IMR-90 (cell line): ENCODE measurements around the gene ZNF169. TPM values are rescaled to one million over a fixed set of nuclear protein-coding genes. Genes with fewer than 3 reads are reported as not detected.

Experiments
- ATAC-seq: fragments of 200-7000 bp; cut with Tn5 transposase; 2 replicates; pipeline ENCODE4 v1.9.1; 2020; ENCODE audit warnings: low read depth, mild to moderate bottlenecking, moderate library complexity
- BruUV-seq: library from RNA; stranded (reverse); fragments of 400-500 nt; replicated peaks from 2 replicates; lab custom pipeline; 2021; lab: Mats Ljungman, UMichigan
- CTCF ChIA-PET: fragments of 300-600 bp; formaldehyde crosslinking; extraction: SDS; loops from one replicate; lab custom pipeline; 2021; ENCODE audit warnings: antibody characterized with exemption; lab: Yijun Ruan, JAX
- POLR2A ChIA-PET: fragments of 300-600 bp; sonication (Branson Sonifier 250); formaldehyde crosslinking; loops from one replicate; lab custom pipeline; 2022; ENCODE audit warnings: antibody characterized with exemption; ENCODE audit not compliant: unreplicated experiment; lab: Charles Lee
- DNase-seq: peaks from one replicate; pipeline ENCODE4 v3.0.0; 2013
- H2AFZ ChIP-seq: replicated peaks from 2 replicates; pipeline ENCODE3; 2013; ENCODE audit warnings: low read length, mild to moderate bottlenecking; ENCODE audit not compliant: poor library complexity
- H2AK5ac ChIP-seq: 2 replicates; pipeline ENCODE4 v1.6.1; 2013; ENCODE audit warnings: low read depth, low read length, inconsistent platforms
- H2AK9ac ChIP-seq: replicated peaks from 2 replicates; pipeline ENCODE3; 2013; ENCODE audit warnings: mild to moderate bottlenecking, low read depth, low read length, moderate library complexity; ENCODE audit not compliant: poor library complexity
- H2BK120ac ChIP-seq: 2 replicates; pipeline ENCODE4 v1.6.1; 2013; ENCODE audit warnings: low read depth, low read length, inconsistent platforms
- H2BK15ac ChIP-seq: 3 replicates; pipeline ENCODE4 v1.6.1; 2013; ENCODE audit warnings: low read depth, low read length, inconsistent platforms
- H2BK20ac ChIP-seq: 2 replicates; pipeline ENCODE4 v1.6.1; 2013; ENCODE audit warnings: low read depth, mild to moderate bottlenecking, inconsistent platforms, low read length, moderate library complexity
- H2BK5ac ChIP-seq: 2 replicates; pipeline ENCODE4 v1.6.1; 2013; ENCODE audit warnings: mild to moderate bottlenecking, low read depth, low read length, inconsistent platforms; ENCODE audit not compliant: poor library complexity, severe bottlenecking
- H3K14ac ChIP-seq: replicated peaks from 2 replicates; pipeline ENCODE4 v1.6.1; 2013; ENCODE audit warnings: low read depth, low read length, inconsistent platforms
- H3K18ac ChIP-seq: 2 replicates; pipeline ENCODE4 v1.6.1; 2013; ENCODE audit warnings: low read depth, low read length, control low read depth
- H3K23ac ChIP-seq: 2 replicates; pipeline ENCODE4 v1.6.1; 2013; ENCODE audit warnings: low read depth, low read length, inconsistent platforms
- H3K27ac ChIP-seq: 2 replicates; pipeline ENCODE4 v1.5.1; 2013; ENCODE audit warnings: mild to moderate bottlenecking, control low read depth, low read length; ENCODE audit not compliant: insufficient read depth
- H3K27me3 ChIP-seq: 2 replicates; pipeline ENCODE4 v1.6.1; 2013; ENCODE audit warnings: low read length; ENCODE audit not compliant: control insufficient read depth, insufficient read depth
- H3K36me3 ChIP-seq: 2 replicates; pipeline ENCODE4 v1.6.1; 2013; ENCODE audit warnings: low read length, mixed read lengths; ENCODE audit not compliant: control insufficient read depth, insufficient read depth
- H3K4ac ChIP-seq: 2 replicates; pipeline ENCODE4 v1.6.1; 2013; ENCODE audit warnings: low read depth, low read length, inconsistent platforms
- H3K4me1 ChIP-seq: 2 replicates; pipeline ENCODE4 v1.6.1; 2013; ENCODE audit warnings: low read length, mixed read lengths; ENCODE audit not compliant: control insufficient read depth, insufficient read depth
- H3K4me2 ChIP-seq: 2 replicates; pipeline ENCODE4 v1.6.1; 2013; ENCODE audit warnings: low read depth, mild to moderate bottlenecking, control low read depth, low read length, moderate library complexity
- H3K4me3 ChIP-seq: 2 replicates; pipeline ENCODE4 v1.5.1; 2013; ENCODE audit warnings: low read depth, mild to moderate bottlenecking, control low read depth, low read length, moderate library complexity; ENCODE audit not compliant: insufficient read depth
- H3K56ac ChIP-seq: 2 replicates; pipeline ENCODE4 v1.6.1; 2013; ENCODE audit warnings: low read length, inconsistent platforms; ENCODE audit not compliant: insufficient read depth; ENCODE audit errors: extremely low read depth
- H3K79me1 ChIP-seq, 2 experiments: 2 replicates each; pipeline ENCODE4 v1.6.1; 2013; ENCODE audit warnings: low read length in 2 of 2, inconsistent platforms in 1 of 2, low read depth in 1 of 2
- H3K9ac ChIP-seq: 2 replicates; pipeline ENCODE4 v1.6.1; 2013; ENCODE audit warnings: low read depth, low read length, control low read depth
- H3K9me1 ChIP-seq: 2 replicates; pipeline ENCODE4 v1.6.1; 2013; ENCODE audit warnings: low read length, inconsistent platforms; ENCODE audit not compliant: insufficient read depth
- H3K9me3 ChIP-seq: 2 replicates; pipeline ENCODE4 v1.6.1; 2013; ENCODE audit warnings: low read length; ENCODE audit not compliant: control insufficient read depth, insufficient read depth
- H4K20me1 ChIP-seq: 2 replicates; pipeline ENCODE4 v1.6.1; 2013; ENCODE audit warnings: low read length, inconsistent platforms; ENCODE audit not compliant: insufficient read depth
- H4K5ac ChIP-seq: 2 replicates; pipeline ENCODE4 v1.6.1; 2013; ENCODE audit warnings: mild to moderate bottlenecking, low read depth, low read length, control low read depth
- H4K8ac ChIP-seq, 2 experiments: 2 replicates each; pipeline ENCODE4 v1.6.1; 2013; ENCODE audit warnings: low read depth in 2 of 2, low read length in 2 of 2, control low read depth in 1 of 2, inconsistent platforms in 1 of 2
- H4K91ac ChIP-seq: 2 replicates; pipeline ENCODE4 v1.6.1; 2013; ENCODE audit warnings: low read depth, low read length, inconsistent platforms; ENCODE audit not compliant: insufficient read depth
- CHD1 ChIP-seq: IDR thresholded peaks from 2 replicates; pipeline ENCODE4 v1.6.1; 2012; ENCODE audit warnings: low read depth, low read length, improper control_type of control experiment
- FOS ChIP-seq: fragments of 150-350 bp; IDR thresholded peaks from 2 replicates; pipeline ENCODE4 v1.6.1; 2016; ENCODE audit warnings: low read depth, low read length
- MAFK ChIP-seq: IDR thresholded peaks from 2 replicates; pipeline ENCODE4 v1.6.1; 2012; ENCODE audit warnings: low read depth, low read length, improper control_type of control experiment
- MXI1 ChIP-seq: IDR thresholded peaks from 2 replicates; pipeline ENCODE4 v1.6.1; 2012; ENCODE audit warnings: low read depth, mild to moderate bottlenecking, low read length, moderate library complexity, borderline replicate concordance
- NFE2L2 ChIP-seq: fragments of 150-350 bp; IDR thresholded peaks from 2 replicates; pipeline ENCODE4 v1.6.1; 2016; ENCODE audit warnings: low read depth, mild to moderate bottlenecking, low read length
- POLR2A ChIP-seq: IDR thresholded peaks from 2 replicates; pipeline ENCODE4 v1.6.1; 2012; ENCODE audit warnings: mild to moderate bottlenecking, low read depth, low read length
- RAD21 ChIP-seq: IDR thresholded peaks from 2 replicates; pipeline ENCODE4 v1.6.1; 2012; ENCODE audit warnings: low read length, improper control_type of control experiment
- RCOR1 ChIP-seq: IDR thresholded peaks from 2 replicates; pipeline ENCODE4 v1.6.1; 2012; ENCODE audit warnings: mild to moderate bottlenecking, low read length, improper control_type of control experiment; ENCODE audit not compliant: insufficient replicate concordance
- dilution Hi-C: fragments of 300-500 bp; cut with HindIII; formaldehyde crosslinking; loops from one replicate; pipeline ENCODE4 v1.14.3; 2018; ENCODE audit warnings: low sequenced_read_pairs; ENCODE audit not compliant: unreplicated experiment
- in situ Hi-C: fragments of 300-500 bp; cut with MboI; formaldehyde crosslinking; loops from 3 replicates; pipeline ENCODE4 v1.14.3; 2019; ENCODE audit warnings: low sequenced_read_pairs, inconsistent platforms, mixed read lengths
- intact Hi-C: fragments of 100-400 bp; cut with micrococcal nuclease; formaldehyde crosslinking; loops from 2 replicates; pipeline ENCODE4 v1.10.0; 2022
- polyA plus RNA-seq, 3 experiments: library from polyadenylated mRNA; depleted of rRNA; stranded (reverse); fragments of >200 nt; gene quantifications; 2 replicates each; pipeline ENCODE4 v1.2.3, GENCODE V29; 2012; ENCODE audit warnings: low replicate concordance in 1 of 3
- total RNA-seq: library from RNA; depleted of rRNA; stranded (reverse); fragments of >200 nt; gene quantifications from 2 replicates; pipeline ENCODE4 v1.2.3, GENCODE V29; 2012
- TF ChIP-seq, protein P1 (sequence below): conservative IDR thresholded peaks from 2 replicates; pipeline ENCODE4 v1.5.1; 2012; ENCODE audit warnings: mild to moderate bottlenecking, low read depth, low read length, improper control_type of control experiment

Gene ZNF169
- total and polyA plus RNA-seq, 2 of the 4 experiments (the other 2 are of a cell fraction): 2.7 to 3.2 TPM

DNA sequence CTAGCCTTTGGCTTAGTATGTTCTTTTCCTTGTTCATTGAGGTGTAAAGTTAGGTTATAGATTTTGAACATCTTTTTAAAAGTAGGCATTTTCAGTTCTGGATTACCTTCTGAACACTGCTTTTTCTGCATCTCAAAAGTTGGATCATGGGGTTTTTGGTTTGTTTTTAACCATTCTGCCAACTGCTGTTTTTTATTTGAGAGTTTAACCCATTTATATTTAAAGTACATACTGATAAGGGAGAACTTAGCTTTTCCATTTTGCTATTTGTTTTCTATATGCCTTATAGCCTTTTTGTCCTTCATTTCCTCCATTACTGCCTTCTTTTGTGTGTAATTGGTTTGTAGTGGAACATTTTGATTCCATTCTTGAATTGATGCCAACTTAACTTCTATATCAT, 30.5 kb upstream of the ZNF169 start:
- no peaks in the 10 kb centered on the region for H4K20me1 ChIP-seq
- no peak overlapping the region for H4K5ac ChIP-seq
- no peak overlapping the region for H2BK120ac ChIP-seq
- H2AK9ac ChIP-seq: no peak overlapping the region
- H2BK5ac ChIP-seq: no peak overlapping the region
- no peak overlapping the region for H2AFZ ChIP-seq
- in situ Hi-C loops (loop anchor here (25.0 kb wide), 2 partner anchors 366 to 491 kb away; no protein-coding TSS in a partner anchor), intact Hi-C loops (no loop called here), dilution Hi-C loops (no loop called here)
- H3K36me3 ChIP-seq: no peaks in the 10 kb centered on the region
- ATAC-seq (no peak), DNase-seq (no peak)
- no peak overlapping the region for H3K4me3 ChIP-seq
- H3K27ac ChIP-seq: no peak overlapping the region
- no peak overlapping the region for H3K4ac ChIP-seq
- POLR2A ChIA-PET: no interaction called here
- no peaks in the 10 kb centered on the region for H3K27me3 ChIP-seq
- H4K8ac ChIP-seq: no peak overlapping the region
- no peak overlapping the region for H2BK15ac ChIP-seq
- no TSS peak for BruUV-seq
- H2BK20ac ChIP-seq: no peak overlapping the region
- TF ChIP-seq, protein P1, sequence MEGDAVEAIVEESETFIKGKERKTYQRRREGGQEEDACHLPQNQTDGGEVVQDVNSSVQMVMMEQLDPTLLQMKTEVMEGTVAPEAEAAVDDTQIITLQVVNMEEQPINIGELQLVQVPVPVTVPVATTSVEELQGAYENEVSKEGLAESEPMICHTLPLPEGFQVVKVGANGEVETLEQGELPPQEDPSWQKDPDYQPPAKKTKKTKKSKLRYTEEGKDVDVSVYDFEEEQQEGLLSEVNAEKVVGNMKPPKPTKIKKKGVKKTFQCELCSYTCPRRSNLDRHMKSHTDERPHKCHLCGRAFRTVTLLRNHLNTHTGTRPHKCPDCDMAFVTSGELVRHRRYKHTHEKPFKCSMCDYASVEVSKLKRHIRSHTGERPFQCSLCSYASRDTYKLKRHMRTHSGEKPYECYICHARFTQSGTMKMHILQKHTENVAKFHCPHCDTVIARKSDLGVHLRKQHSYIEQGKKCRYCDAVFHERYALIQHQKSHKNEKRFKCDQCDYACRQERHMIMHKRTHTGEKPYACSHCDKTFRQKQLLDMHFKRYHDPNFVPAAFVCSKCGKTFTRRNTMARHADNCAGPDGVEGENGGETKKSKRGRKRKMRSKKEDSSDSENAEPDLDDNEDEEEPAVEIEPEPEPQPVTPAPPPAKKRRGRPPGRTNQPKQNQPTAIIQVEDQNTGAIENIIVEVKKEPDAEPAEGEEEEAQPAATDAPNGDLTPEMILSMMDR: no peak
- no peak for TF ChIP-seq MXI1
- no peak for TF ChIP-seq NFE2L2
- no peak for TF ChIP-seq MAFK
- no peak for TF ChIP-seq POLR2A
- TF ChIP-seq FOS: no peak
- TF ChIP-seq RAD21: no peak
- no peak for TF ChIP-seq RCOR1
- no peak for TF ChIP-seq CHD1
- H3K9ac ChIP-seq: no peak overlapping the region
- H3K23ac ChIP-seq: no peak overlapping the region
- H3K56ac ChIP-seq: no peak overlapping the region
- no peaks in the 10 kb centered on the region for H3K79me1 ChIP-seq
- peaks cover 2% of the 10 kb centered on the region; the same call in 1 of the 2 replicates for H3K9me3 ChIP-seq
- H4K91ac ChIP-seq: no peak overlapping the region
- no peaks in the 10 kb centered on the region for H3K9me1 ChIP-seq
- H3K4me2 ChIP-seq: no peak overlapping the region
- no peak overlapping the region for H2AK5ac ChIP-seq
- H3K14ac ChIP-seq: no peak overlapping the region
- no peak overlapping the region for H3K18ac ChIP-seq
- no peaks in the 10 kb centered on the region for H3K4me1 ChIP-seq
- CTCF ChIA-PET: no interaction called here
